ENCODE measurements around the gene RAP1GAP2.

- TF ChIP-seq, protein P1, sequence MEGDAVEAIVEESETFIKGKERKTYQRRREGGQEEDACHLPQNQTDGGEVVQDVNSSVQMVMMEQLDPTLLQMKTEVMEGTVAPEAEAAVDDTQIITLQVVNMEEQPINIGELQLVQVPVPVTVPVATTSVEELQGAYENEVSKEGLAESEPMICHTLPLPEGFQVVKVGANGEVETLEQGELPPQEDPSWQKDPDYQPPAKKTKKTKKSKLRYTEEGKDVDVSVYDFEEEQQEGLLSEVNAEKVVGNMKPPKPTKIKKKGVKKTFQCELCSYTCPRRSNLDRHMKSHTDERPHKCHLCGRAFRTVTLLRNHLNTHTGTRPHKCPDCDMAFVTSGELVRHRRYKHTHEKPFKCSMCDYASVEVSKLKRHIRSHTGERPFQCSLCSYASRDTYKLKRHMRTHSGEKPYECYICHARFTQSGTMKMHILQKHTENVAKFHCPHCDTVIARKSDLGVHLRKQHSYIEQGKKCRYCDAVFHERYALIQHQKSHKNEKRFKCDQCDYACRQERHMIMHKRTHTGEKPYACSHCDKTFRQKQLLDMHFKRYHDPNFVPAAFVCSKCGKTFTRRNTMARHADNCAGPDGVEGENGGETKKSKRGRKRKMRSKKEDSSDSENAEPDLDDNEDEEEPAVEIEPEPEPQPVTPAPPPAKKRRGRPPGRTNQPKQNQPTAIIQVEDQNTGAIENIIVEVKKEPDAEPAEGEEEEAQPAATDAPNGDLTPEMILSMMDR (IDR thresholded peaks at IDR 0.05; ENCODE audit: low read length), result no peak
- no peak for TF ChIP-seq EZH2 (IDR thresholded peaks at IDR 0.05; ENCODE audit: borderline replicate concordance, low read length)
Observed at GRCh38 chr17:2980211-2980903, 184.1 kb downstream of the RAP1GAP2 start.

All from OCI-LY1 (cell line).